Measurements from ENCODE around the gene GABRP.

DNA sequence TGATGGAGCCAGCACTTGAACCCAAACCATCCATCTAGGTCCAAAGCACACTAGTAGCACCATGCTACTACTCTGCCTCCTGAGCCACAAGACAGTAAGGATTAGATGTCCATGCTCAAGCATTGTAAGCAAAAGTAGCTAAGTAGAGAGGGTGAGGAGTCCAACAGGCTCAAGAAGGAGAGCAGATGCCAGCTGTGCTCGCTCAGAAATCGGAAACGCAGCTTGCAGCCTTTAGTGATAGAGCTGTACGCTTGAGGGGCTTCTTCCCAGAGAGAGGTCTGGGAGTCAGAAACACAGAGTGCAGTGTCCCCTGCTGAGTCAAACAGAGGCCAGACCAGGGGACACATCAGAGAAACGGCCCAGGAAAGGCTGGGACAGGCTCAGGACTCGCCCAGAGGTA lies 32.7 kb upstream of the GABRP start:
- TF ChIP-seq, protein P1, sequence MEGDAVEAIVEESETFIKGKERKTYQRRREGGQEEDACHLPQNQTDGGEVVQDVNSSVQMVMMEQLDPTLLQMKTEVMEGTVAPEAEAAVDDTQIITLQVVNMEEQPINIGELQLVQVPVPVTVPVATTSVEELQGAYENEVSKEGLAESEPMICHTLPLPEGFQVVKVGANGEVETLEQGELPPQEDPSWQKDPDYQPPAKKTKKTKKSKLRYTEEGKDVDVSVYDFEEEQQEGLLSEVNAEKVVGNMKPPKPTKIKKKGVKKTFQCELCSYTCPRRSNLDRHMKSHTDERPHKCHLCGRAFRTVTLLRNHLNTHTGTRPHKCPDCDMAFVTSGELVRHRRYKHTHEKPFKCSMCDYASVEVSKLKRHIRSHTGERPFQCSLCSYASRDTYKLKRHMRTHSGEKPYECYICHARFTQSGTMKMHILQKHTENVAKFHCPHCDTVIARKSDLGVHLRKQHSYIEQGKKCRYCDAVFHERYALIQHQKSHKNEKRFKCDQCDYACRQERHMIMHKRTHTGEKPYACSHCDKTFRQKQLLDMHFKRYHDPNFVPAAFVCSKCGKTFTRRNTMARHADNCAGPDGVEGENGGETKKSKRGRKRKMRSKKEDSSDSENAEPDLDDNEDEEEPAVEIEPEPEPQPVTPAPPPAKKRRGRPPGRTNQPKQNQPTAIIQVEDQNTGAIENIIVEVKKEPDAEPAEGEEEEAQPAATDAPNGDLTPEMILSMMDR (IDR thresholded peaks at IDR 0.05 in 4 of 5, conservative IDR thresholded peaks at IDR 0.05 in 1 of 5), result no peak
- no peak for TF ChIP-seq POLR2A (IDR thresholded peaks at IDR 0.05)

Data from gastrocnemius medialis (tissue), 4 donors.